ENCODE data around the gene TM7SF3.

TM7SF3 gene

DNA sequence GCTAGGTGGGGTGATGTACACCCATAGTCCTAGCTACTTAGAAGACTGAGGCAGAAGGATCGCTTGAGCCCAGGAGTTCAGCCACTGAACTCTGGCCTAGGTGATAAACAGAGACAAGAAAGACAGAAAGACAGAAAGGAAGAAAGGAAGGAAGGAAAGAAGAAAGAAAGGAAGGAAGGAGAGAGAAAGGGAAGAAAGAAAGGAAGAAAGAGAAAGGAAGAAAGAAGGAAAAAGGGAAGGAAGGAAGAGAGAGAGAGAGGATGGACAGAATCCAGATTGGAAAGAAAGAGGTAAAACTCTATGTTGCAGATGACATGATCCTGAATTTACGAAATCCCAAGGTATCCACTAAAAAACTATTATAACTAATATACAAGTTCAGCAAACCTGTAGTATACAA is 84.6 kb downstream of the TM7SF3 start:
- no peak for DNase-seq (ENCODE audit: low read depth in 2 of 2)

DNA sequence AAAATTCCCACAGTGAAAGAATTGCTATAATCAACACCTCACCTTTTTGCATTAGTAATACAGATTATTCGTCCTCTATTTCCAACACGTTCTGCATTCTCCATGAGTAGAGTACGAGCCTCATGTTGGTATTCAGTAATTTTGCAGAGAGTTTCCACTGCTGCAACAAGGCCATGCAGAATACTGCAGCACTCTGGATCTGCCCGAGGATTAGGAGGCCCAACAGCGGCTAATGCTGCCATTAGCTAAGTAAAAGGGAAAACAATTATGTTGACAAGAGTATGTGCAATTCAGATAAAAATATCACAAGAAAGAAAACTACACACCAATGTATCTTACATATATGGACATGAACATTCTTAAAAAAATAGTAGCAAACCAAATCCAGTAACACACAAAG is 85.5 kb downstream of the TM7SF3 start:
- no peak for DNase-seq (ENCODE audit: low read depth in 2 of 2)

All from stimulated activated CD4-positive, alpha-beta T cell treated with anti-CD3 and anti-CD28 coated beads, Interleukin-12 subunit alpha, Interleukin-12 subunit beta, amount 100 ng/mL, for 24 hours (primary cell).